GM23338 (cell line): ENCODE data around the gene SLC6A3. TPM values are rescaled to one million over a fixed set of nuclear protein-coding genes. Genes with fewer than 3 reads are reported as not detected.

Source experiments
- ATAC-seq: fragments of 200-7000 bp; cut with Tn5 transposase; 3 replicates; pipeline ENCODE4 v1.9.1; 2020
- DNase-seq: peaks from one replicate; pipeline ENCODE4 v3.0.0-alpha.2; 2015; ENCODE audit warnings: low spot score
- H2AFZ ChIP-seq: fragments of 200-600 bp; sonication (generic); 2 replicates; pipeline ENCODE4 v1.8.0; 2016; ENCODE audit warnings: antibody characterized with exemption, mild to moderate bottlenecking, moderate library complexity
- H3F3A ChIP-seq: fragments of 200-600 bp; sonication (generic); replicated peaks from 2 replicates; pipeline ENCODE4 v1.8.0; 2017; ENCODE audit warnings: antibody characterized with exemption, mixed run types, low read depth
- H3K27ac ChIP-seq: fragments of 200-600 bp; sonication (generic); 2 replicates; pipeline ENCODE4 v1.6.1; 2016; ENCODE audit warnings: low read depth
- H3K27me3 ChIP-seq: fragments of 200-600 bp; sonication (generic); 2 replicates; pipeline ENCODE4 v1.8.0; 2016; ENCODE audit warnings: mild to moderate bottlenecking, mixed run types, moderate library complexity; ENCODE audit not compliant: insufficient read depth
- H3K36me3 ChIP-seq: fragments of 200-600 bp; sonication (generic); 2 replicates; pipeline ENCODE4 v1.8.0; 2016; ENCODE audit warnings: mild to moderate bottlenecking; ENCODE audit not compliant: insufficient read depth
- H3K4me1 ChIP-seq: fragments of 200-600 bp; sonication (generic); 2 replicates; pipeline ENCODE4 v1.8.0; 2016; ENCODE audit warnings: mild to moderate bottlenecking, moderate library complexity; ENCODE audit not compliant: insufficient read depth
- H3K4me2 ChIP-seq: fragments of 200-600 bp; sonication (generic); 2 replicates; pipeline ENCODE4 v1.7.1; 2017; ENCODE audit warnings: mixed run types
- H3K4me3 ChIP-seq: fragments of 200-600 bp; sonication (generic); 2 replicates; pipeline ENCODE4 v1.6.1; 2016; ENCODE audit warnings: mixed run types
- H3K79me2 ChIP-seq: fragments of 200-600 bp; sonication (generic); replicated peaks from 2 replicates; pipeline ENCODE4 v1.8.0; 2017; ENCODE audit warnings: mild to moderate bottlenecking; ENCODE audit not compliant: insufficient read depth
- H3K9me2 ChIP-seq: fragments of 200-600 bp; sonication (generic); 2 replicates; pipeline ENCODE4 v1.8.0; 2017; ENCODE audit not compliant: insufficient read depth
- H4K20me1 ChIP-seq: fragments of 200-600 bp; sonication (generic); replicated peaks from 2 replicates; pipeline ENCODE4 v1.8.0; 2017; ENCODE audit warnings: mild to moderate bottlenecking; ENCODE audit not compliant: insufficient read depth
- H3K27ac Mint-ChIP-seq: 2 replicates; pipeline ENCODE4 v1.8.0; 2020; ENCODE audit warnings: inconsistent platforms, mild to moderate bottlenecking, moderate library complexity, mixed read lengths
- H3K27me3 Mint-ChIP-seq: 3 replicates; pipeline ENCODE4 v1.8.0; 2022; ENCODE audit warnings: low read depth, mild to moderate bottlenecking, moderate library complexity, mixed read lengths, inconsistent platforms; ENCODE audit not compliant: insufficient read depth, poor library complexity
- H3K36me3 Mint-ChIP-seq: 3 replicates; pipeline ENCODE4 v1.8.0; 2021; ENCODE audit warnings: low read depth, mild to moderate bottlenecking, inconsistent platforms, moderate library complexity, mixed read lengths
- H3K4me1 Mint-ChIP-seq: 3 replicates; pipeline ENCODE4 v1.8.0; 2020; ENCODE audit warnings: mild to moderate bottlenecking, inconsistent platforms, mixed read lengths
- H3K4me3 Mint-ChIP-seq: 3 replicates; pipeline ENCODE4 v1.8.0; 2021; ENCODE audit warnings: moderate library complexity, mild to moderate bottlenecking, inconsistent platforms, mixed read lengths
- H3K9me3 Mint-ChIP-seq: 3 replicates; pipeline ENCODE4 v1.8.0; 2020; ENCODE audit warnings: moderate library complexity, mild to moderate bottlenecking, inconsistent platforms, mixed read lengths
- STAT1 ChIP-seq: IDR thresholded peaks from one replicate; pipeline ENCODE4 v1.6.1; 2016; ENCODE audit warnings: antibody characterized with exemption; ENCODE audit not compliant: unreplicated experiment
- ZNF331 ChIP-seq: fragments of 250-450 bp; sonication (Bioruptor Pico); IDR thresholded peaks from 2 replicates; pipeline ENCODE4 v1.5.0; 2020; ENCODE audit warnings: low read depth, mild to moderate bottlenecking, moderate library complexity
- polyA plus RNA-seq: library from polyadenylated mRNA; unstranded; fragments of >200 nt; fragmentation: Nextera tagmentation; extraction: Ambion mirVana; gene quantifications from 2 replicates; pipeline ENCODE4 v1.2.1, GENCODE V29; 2016
- total RNA-seq: library from RNA; depleted of rRNA; stranded (reverse); fragments of >200 nt; shearing (Covaris generic); gene quantifications from 2 replicates; pipeline ENCODE4 v1.2.3, GENCODE V29; 2014
- TF ChIP-seq, protein P1 (sequence below): fragments of 250-450 bp; sonication (Bioruptor Pico); IDR thresholded peaks from 2 replicates; pipeline ENCODE4 v1.5.0; 2020; ENCODE audit warnings: mild to moderate bottlenecking, moderate library complexity
- TF ChIP-seq, protein P2 (sequence below): IDR thresholded peaks from one replicate; pipeline ENCODE4 v1.6.1; 2018; ENCODE audit warnings: antibody characterized with exemption; ENCODE audit not compliant: unreplicated experiment

SLC6A3 gene
- total and polyA plus RNA-seq, 2 experiments from 2014 or later: 0.76 to 1.0 TPM

DNA sequence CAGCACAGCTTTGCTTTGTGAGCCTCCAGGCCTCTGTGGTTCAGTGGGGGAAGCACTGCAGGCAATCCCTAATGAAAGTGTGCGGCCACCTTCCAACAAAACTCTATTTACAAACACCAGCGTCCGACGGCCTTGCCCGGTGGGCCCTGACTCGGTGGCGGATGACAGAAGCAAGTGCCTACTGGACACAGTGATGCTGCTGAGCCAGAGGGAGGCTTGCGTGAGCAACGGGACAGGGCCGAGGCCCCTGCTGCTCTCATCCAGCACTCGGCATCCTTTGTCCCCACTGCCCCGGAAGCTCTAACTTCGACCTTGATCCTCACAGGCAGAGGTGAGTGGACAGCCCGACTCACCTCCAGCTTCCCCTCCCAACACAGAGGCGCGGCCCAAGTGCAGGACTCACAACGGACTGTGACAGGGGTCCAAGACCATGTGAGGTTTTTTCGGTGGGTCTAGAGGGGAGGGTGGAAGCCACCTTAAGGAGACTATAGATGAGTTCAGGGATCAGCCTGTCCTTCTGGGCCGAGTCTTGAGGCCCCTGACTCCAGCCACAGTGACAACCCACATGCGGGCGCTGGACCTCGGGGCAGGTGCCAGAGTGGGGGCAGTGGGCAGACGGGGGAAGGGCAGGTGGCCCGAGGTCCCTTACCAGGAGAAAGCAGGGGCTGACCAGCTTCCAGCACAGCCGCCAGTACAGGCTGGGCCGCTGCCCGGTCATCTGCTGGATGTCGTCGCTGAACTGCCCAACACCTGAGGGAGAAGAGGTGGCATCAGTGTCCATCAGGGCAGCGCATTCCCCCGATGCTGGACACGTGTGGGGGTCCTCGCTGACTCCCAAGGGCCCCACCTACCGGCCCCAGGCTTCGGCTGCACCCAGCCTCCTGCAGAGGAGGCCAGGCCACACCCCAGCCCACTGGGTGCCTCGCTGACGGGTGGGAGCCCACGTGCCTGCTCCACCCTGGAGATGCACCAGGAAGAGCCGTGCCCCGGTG lies 39.4 kb downstream of the SLC6A3 start (continued):
- TF ChIP-seq, protein P1, sequence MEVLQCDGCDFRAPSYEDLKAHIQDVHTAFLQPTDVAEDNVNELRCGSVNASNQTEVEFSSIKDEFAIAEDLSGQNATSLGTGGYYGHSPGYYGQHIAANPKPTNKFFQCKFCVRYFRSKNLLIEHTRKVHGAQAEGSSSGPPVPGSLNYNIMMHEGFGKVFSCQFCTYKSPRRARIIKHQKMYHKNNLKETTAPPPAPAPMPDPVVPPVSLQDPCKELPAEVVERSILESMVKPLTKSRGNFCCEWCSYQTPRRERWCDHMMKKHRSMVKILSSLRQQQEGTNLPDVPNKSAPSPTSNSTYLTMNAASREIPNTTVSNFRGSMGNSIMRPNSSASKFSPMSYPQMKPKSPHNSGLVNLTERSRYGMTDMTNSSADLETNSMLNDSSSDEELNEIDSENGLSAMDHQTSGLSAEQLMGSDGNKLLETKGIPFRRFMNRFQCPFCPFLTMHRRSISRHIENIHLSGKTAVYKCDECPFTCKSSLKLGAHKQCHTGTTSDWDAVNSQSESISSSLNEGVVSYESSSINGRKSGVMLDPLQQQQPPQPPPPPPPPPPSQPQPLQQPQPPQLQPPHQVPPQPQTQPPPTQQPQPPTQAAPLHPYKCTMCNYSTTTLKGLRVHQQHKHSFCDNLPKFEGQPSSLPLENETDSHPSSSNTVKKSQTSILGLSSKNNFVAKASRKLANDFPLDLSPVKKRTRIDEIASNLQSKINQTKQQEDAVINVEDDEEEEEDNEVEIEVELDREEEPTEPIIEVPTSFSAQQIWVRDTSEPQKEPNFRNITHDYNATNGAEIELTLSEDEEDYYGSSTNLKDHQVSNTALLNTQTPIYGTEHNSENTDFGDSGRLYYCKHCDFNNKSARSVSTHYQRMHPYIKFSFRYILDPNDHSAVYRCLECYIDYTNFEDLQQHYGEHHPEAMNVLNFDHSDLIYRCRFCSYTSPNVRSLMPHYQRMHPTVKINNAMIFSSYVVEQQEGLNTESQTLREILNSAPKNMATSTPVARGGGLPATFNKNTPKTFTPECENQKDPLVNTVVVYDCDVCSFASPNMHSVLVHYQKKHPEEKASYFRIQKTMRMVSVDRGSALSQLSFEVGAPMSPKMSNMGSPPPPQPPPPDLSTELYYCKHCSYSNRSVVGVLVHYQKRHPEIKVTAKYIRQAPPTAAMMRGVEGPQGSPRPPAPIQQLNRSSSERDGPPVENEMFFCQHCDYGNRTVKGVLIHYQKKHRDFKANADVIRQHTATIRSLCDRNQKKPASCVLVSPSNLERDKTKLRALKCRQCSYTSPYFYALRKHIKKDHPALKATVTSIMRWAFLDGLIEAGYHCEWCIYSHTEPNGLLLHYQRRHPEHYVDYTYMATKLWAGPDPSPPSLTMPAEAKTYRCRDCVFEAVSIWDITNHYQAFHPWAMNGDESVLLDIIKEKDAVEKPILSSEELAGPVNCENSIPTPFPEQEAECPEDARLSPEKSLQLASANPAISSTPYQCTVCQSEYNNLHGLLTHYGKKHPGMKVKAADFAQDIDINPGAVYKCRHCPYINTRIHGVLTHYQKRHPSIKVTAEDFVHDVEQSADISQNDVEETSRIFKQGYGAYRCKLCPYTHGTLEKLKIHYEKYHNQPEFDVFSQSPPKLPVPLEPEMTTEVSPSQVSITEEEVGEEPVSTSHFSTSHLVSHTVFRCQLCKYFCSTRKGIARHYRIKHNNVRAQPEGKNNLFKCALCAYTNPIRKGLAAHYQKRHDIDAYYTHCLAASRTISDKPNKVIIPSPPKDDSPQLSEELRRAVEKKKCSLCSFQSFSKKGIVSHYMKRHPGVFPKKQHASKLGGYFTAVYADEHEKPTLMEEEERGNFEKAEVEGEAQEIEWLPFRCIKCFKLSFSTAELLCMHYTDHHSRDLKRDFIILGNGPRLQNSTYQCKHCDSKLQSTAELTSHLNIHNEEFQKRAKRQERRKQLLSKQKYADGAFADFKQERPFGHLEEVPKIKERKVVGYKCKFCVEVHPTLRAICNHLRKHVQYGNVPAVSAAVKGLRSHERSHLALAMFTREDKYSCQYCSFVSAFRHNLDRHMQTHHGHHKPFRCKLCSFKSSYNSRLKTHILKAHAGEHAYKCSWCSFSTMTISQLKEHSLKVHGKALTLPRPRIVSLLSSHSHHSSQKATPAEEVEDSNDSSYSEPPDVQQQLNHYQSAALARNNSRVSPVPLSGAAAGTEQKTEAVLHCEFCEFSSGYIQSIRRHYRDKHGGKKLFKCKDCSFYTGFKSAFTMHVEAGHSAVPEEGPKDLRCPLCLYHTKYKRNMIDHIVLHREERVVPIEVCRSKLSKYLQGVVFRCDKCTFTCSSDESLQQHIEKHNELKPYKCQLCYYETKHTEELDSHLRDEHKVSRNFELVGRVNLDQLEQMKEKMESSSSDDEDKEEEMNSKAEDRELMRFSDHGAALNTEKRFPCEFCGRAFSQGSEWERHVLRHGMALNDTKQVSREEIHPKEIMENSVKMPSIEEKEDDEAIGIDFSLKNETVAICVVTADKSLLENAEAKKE (CRISPR knock-in tag): no peak
- TF ChIP-seq ZNF331 (CRISPR knock-in tag): no peak
- TF ChIP-seq, protein P2, sequence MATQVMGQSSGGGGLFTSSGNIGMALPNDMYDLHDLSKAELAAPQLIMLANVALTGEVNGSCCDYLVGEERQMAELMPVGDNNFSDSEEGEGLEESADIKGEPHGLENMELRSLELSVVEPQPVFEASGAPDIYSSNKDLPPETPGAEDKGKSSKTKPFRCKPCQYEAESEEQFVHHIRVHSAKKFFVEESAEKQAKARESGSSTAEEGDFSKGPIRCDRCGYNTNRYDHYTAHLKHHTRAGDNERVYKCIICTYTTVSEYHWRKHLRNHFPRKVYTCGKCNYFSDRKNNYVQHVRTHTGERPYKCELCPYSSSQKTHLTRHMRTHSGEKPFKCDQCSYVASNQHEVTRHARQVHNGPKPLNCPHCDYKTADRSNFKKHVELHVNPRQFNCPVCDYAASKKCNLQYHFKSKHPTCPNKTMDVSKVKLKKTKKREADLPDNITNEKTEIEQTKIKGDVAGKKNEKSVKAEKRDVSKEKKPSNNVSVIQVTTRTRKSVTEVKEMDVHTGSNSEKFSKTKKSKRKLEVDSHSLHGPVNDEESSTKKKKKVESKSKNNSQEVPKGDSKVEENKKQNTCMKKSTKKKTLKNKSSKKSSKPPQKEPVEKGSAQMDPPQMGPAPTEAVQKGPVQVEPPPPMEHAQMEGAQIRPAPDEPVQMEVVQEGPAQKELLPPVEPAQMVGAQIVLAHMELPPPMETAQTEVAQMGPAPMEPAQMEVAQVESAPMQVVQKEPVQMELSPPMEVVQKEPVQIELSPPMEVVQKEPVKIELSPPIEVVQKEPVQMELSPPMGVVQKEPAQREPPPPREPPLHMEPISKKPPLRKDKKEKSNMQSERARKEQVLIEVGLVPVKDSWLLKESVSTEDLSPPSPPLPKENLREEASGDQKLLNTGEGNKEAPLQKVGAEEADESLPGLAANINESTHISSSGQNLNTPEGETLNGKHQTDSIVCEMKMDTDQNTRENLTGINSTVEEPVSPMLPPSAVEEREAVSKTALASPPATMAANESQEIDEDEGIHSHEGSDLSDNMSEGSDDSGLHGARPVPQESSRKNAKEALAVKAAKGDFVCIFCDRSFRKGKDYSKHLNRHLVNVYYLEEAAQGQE: no peak

DNA sequence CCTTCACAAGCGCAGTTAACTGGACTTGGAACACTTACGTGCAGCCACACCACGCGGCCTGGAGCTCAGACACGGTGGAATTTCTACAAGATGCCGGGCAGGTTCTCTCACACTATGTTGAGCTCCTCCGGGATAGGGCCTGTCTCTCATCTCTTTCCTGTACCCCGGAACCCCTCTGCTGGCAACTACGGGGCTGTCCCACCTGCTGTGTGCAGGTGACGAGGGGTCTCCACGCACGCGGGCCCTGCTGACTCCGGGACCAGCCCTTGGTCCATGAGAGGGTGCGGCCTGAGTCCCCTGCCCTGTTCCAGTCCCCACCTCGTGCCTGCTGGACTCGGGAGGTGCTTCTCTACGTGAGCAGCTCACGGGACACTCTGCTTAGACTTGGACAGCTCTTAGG lies 40.1 kb downstream of the SLC6A3 start:
- Histone ChIP-seq H3K27ac (no peak overlapping the region), H3K36me3 (no peaks in the 10 kb centered on the region), H3K4me2 (no peak overlapping the region), H2AFZ (no peak overlapping the region), H3K4me1 (no peaks in the 10 kb centered on the region), H3K9me2 (no peaks in the 10 kb centered on the region), H3K79me2 (no peaks in the 10 kb centered on the region), H3F3A (no peaks in the 10 kb centered on the region), H4K20me1 (no peaks in the 10 kb centered on the region), H3K4me3 (no peak overlapping the region), H3K27me3 (no peaks in the 10 kb centered on the region)
- Mint-ChIP-seq H3K9me3 (no peaks in the 10 kb centered on the region), H3K4me3 (no peak overlapping the region), H3K4me1 (peaks cover 3% of the 10 kb centered on the region; the same call in 2 of the 3 replicates), H3K27me3 (peaks cover 22% of the 10 kb centered on the region), H3K27ac (no peak overlapping the region), H3K36me3 (no peaks in the 10 kb centered on the region)
- no peak for ATAC-seq
- TF ChIP-seq, protein P2: no peak
- TF ChIP-seq ZNF331 (CRISPR knock-in tag) (no peak), STAT1 (no peak)
- no peak for DNase-seq
